ENCODE measurements around the gene NELL1.

Gene NELL1

DNA sequence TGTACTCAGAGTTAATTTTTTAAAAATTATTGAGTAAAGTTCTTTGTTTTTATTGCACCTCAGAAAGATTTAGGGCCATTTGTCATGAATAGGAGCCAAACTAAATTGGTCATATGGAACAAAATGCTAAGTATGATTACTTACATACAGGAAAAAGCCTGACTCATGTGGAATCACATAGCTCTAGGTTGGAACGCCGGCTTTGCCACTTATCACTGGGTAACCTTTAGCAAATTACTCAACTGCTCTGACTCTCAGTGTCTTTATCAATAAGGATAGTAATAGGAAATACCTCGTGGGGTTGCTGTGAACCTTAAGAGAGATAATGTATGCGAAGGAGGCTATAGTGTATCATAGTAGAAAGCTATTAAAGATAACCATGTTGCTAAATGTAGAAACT is 638.5 kb downstream of the NELL1 start:
- Mint-ChIP-seq H3K4me3 (no peak overlapping the region), H3K36me3 (ENCODE audit: low read depth) (no peaks in the 10 kb centered on the region), H3K27me3 (ENCODE audit: low read depth) (no peaks in the 10 kb centered on the region), H3K9me3 (no peaks in the 10 kb centered on the region), H3K4me1 (no peaks in the 10 kb centered on the region), H3K27ac (peak overlapping the region in 1 of 3 experiments; percentile 40)
- TF ChIP-seq, protein P1, sequence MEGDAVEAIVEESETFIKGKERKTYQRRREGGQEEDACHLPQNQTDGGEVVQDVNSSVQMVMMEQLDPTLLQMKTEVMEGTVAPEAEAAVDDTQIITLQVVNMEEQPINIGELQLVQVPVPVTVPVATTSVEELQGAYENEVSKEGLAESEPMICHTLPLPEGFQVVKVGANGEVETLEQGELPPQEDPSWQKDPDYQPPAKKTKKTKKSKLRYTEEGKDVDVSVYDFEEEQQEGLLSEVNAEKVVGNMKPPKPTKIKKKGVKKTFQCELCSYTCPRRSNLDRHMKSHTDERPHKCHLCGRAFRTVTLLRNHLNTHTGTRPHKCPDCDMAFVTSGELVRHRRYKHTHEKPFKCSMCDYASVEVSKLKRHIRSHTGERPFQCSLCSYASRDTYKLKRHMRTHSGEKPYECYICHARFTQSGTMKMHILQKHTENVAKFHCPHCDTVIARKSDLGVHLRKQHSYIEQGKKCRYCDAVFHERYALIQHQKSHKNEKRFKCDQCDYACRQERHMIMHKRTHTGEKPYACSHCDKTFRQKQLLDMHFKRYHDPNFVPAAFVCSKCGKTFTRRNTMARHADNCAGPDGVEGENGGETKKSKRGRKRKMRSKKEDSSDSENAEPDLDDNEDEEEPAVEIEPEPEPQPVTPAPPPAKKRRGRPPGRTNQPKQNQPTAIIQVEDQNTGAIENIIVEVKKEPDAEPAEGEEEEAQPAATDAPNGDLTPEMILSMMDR (IDR thresholded peaks at IDR 0.05; ENCODE audit: unreplicated experiment in 3 of 3), result no peak

DNA sequence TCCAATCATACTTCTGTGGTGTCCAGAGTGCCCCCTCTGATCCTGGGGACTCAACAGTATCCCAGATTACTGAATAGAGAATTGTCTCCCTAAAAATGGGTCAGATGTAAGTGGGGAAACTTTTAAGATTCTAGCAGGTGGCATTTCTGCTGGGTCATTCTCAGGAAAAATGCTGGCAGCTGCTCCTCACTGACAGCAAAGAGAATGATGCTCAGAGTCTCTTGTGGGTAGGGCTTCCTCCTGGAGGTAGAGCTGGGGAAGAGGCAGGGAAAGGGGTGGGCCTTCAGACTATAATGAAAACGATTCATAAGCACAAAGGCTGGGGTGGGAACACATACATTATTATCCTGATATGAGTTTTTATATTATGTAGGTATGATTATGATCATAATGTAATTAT is 647.2 kb downstream of the NELL1 start:
- H3K36me3 Mint-ChIP-seq (ENCODE audit: low read depth), result no peaks in the 10 kb centered on the region
- TF ChIP-seq, protein P1 (IDR thresholded peaks at IDR 0.05; ENCODE audit: unreplicated experiment in 3 of 3), result no peak
- no peaks in the 10 kb centered on the region for H3K4me1 Mint-ChIP-seq
- H3K27me3 Mint-ChIP-seq (ENCODE audit: low read depth), result no peaks in the 10 kb centered on the region
- no peak overlapping the region for H3K4me3 Mint-ChIP-seq
- no peaks in the 10 kb centered on the region for H3K9me3 Mint-ChIP-seq
- peak overlapping the region in 1 of 3 experiments; percentile 22 for H3K27ac Mint-ChIP-seq

DNA sequence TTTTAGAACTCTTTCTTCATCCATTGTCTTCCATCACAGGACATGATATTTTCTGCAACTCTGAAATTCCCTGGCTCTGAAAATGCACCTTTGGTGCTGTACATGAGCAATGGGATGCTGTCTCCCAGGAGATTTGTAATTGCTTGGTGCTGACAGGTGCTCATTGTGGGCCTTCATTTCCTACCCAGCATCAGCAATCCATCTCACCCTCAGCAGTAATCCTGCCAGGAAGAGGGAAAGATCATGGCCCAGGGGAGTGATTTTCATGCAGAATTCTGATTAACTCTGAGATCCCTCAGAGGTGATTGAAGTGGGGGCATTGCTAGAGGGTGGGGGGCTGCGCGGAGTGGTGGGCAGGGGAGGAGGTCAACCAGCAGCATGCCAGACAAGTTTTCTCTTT is 651.7 kb downstream of the NELL1 start:
- Mint-ChIP-seq H3K4me1 (no peaks in the 10 kb centered on the region), H3K36me3 (ENCODE audit: low read depth) (no peaks in the 10 kb centered on the region), H3K27ac (no peak overlapping the region), H3K4me3 (no peak overlapping the region), H3K9me3 (no peaks in the 10 kb centered on the region), H3K27me3 (ENCODE audit: low read depth) (no peaks in the 10 kb centered on the region)
- TF ChIP-seq, protein P1 (IDR thresholded peaks at IDR 0.05; ENCODE audit: unreplicated experiment in 3 of 3), result no peak

DNA sequence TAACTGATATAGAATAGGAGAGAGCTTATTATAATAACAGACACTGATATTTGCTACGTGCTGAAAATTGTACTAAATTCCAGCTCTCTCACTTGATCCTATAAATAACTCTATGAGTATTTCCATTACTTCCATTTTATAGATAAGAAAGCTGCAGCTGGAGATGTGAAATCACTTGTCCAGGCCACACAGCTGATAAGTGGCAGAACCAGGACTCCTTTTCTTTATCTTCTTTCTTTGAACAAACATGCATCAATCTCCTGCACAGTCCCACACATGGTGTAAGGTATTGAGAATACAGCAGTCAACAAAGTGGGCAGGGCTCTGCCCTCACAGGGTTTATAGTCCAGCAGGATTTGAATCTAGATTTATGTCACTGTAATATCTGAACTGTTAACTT is 652.1 kb downstream of the NELL1 start:
- H3K27ac Mint-ChIP-seq, result no peak overlapping the region
- no peak overlapping the region for H3K4me3 Mint-ChIP-seq
- H3K27me3 Mint-ChIP-seq (ENCODE audit: low read depth), result no peaks in the 10 kb centered on the region

DNA sequence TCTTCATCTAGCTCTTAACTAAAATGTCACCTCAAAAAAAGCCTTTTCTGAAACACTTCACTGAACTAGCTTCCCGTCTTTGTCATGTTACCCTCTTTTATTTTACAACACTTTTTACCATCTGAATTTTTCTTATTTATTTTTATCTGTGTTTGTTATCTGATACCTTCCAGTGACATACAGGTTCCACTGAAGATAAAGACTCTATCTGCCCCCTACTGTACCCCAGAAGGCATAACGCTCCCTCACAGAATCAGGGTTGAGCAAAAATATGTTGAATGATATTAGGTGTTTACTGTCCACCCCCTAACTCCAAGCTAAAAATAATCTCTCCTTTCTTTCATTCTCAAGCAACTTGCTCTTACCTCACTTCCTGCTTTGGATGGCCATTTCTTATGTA is 654.2 kb downstream of the NELL1 start:
- H3K4me3 Mint-ChIP-seq, result no peak overlapping the region
- H3K27ac Mint-ChIP-seq, result no peak overlapping the region
- H3K36me3 Mint-ChIP-seq (ENCODE audit: low read depth), result peaks cover 5% of the 10 kb centered on the region
- no peaks in the 10 kb centered on the region for H3K4me1 Mint-ChIP-seq
- H3K9me3 Mint-ChIP-seq, result peaks cover 4% of the 10 kb centered on the region
- no peaks in the 10 kb centered on the region for H3K27me3 Mint-ChIP-seq (ENCODE audit: low read depth)
- TF ChIP-seq, protein P1 (IDR thresholded peaks at IDR 0.05; ENCODE audit: unreplicated experiment in 3 of 3), result peak; percentile 25 to 49 (median 28)

More for the DNA sequence above, 652.1 kb downstream of the NELL1 start:
- Mint-ChIP-seq H3K36me3 (ENCODE audit: low read depth) (no peaks in the 10 kb centered on the region), H3K9me3 (no peaks in the 10 kb centered on the region), H3K4me1 (no peaks in the 10 kb centered on the region)
- TF ChIP-seq, protein P1 (IDR thresholded peaks at IDR 0.05; ENCODE audit: unreplicated experiment in 3 of 3), result no peak

DNA sequence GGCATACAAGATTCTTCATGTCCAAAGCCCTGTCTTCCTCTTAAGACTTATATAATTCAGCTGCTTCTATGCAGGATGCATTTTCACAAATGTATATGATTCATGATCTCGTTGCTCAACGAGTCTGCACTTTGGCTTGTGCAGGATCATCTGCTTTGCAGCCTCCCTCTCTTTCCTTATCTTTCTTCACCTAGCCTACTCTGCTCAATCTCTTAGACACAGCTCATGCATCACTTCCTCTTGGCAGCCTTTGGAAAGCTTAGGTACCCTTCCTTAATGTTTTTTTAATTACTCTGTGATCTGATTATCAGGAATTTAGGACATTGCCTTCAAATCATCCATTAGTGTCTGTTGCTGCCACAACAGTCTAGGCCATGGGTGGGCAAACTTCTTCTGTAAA is 673.8 kb downstream of the NELL1 start:
- H3K27me3 Mint-ChIP-seq (ENCODE audit: low read depth), result no peaks in the 10 kb centered on the region
- TF ChIP-seq, protein P1 (IDR thresholded peaks at IDR 0.05; ENCODE audit: unreplicated experiment in 3 of 3), result no peak

More for the DNA sequence above, 673.8 kb downstream of the NELL1 start:
- Mint-ChIP-seq H3K4me1 (no peaks in the 10 kb centered on the region), H3K4me3 (no peak overlapping the region), H3K27ac (no peak overlapping the region), H3K36me3 (ENCODE audit: low read depth) (no peaks in the 10 kb centered on the region), H3K9me3 (no peaks in the 10 kb centered on the region)
